ENCODE data around the gene ATP8B1.

The ATP8B1 gene

DNA sequence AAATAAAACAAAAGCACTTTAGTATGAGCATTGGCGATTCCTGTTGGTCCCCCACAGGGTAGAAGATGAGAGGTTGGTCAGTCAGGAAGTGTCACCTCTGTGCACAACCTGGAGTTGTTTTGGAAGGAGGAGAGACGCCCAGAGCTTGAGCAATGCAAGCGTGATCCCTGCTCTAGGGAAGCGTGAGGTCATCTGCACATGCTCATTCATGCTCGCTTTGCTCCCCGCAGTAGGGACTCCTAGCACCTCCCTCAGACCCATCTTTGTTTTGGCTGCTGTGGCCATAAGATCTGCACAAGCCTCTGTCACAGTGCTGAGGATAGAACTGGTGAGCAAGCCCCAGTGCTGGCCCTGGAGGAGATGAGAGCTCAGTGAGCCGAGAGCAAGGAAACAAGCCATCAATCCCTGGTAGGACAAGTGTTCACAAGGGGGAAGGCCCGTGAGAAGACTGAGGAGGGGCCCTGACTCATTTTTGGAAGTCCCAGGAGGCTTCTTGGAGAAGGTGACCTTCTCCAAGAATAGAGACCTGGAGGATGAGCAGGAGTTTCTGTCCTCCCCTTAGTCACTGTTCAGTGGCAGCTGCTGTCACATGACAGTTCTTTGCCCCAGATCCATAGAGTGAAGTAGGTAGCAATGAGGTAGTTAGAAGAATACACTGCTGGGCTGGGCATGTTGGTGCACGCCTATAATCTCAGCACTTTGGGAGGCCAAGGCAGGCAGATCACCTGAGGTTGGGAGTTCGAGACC is 13.3 kb upstream of the ATP8B1 start:
- no peak for DNase-seq

DNA sequence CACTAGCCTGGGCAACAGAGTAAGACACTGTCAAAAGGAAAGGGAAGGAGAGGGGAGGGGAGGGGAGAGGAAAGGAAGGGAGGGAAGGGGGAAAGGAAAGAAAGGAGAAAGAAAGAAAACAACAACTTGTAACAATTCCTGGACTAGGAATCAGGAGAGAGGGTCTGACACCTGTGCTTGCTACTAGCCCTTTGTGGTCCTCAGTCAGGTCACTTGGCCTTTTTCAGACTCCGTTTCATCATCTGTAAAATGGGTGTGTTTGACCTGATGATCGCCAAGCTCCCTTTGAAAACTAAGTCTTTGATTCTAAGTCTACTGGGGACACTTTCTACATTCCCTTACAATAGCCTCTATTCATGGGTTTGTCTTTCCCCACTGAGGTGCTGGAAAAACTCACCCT is 11.4 kb upstream of the ATP8B1 start:
- no peak for DNase-seq

DNA sequence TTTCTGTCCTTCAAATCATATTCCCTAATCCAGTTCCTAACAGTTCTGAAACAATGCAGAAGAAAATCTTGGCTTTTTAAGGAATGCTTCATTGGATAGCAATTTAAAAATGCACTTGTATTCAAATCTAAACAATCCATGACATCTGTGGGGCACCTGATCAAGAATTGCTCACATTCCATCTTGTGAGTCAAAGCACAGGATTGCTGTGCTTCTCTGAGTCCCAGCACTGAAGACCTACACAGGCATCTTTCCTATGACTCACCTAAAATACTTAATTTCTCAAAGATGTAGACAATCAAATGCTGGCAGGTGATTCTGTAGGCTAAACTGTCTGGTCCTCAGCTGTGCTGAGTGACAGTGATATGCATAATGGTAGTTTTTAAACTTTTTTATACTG is 10.1 kb upstream of the ATP8B1 start:
- no peak for DNase-seq

DNA sequence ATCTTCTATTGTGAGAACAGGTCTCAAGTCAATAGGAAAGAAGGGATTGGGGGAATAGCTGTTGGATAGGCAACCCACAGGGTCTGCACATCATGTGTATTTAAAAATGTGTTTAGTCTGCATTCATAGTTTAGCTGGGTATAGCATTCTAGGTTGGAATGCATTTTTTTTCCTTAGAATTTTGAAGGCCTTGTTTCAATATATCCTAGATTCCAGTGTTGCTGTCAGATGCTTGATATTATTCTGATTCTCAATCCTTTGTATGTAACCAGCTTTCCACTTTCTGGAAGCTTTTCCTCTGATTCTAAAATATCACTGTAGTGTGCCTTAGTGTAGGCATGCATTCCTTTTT is 9.0 kb upstream of the ATP8B1 start:
- DNase-seq: no peak

DNA sequence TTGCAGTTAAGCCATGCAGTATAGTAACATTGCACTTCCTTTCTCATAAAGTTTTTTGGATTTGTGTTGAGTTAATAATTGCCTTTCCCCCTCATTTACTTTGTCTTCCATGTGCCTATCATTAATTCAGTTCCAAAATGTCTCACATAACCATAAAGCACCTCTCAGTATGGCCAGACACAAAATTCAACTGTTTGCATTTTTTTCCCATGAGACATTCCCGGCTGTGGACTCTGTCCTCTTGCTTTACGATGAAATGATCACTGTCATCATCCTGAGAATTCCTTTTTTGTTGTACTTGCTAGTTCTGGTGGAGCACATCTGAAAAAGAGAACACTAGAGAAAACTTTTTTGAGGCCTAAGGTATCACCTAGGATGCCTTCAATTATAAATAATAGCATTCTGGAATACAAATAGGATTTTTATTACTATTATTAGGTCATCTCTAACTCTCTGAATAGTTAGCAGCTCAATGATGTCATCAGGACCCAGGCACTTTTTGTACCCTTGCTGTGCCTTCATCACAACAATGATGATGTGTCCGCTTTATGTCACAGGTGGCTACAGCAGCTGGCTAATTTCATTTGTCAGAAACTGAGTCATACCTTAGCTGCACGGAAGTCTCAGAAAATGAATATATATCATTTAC is 8.5 kb upstream of the ATP8B1 start:
- no peak for DNase-seq

DNA sequence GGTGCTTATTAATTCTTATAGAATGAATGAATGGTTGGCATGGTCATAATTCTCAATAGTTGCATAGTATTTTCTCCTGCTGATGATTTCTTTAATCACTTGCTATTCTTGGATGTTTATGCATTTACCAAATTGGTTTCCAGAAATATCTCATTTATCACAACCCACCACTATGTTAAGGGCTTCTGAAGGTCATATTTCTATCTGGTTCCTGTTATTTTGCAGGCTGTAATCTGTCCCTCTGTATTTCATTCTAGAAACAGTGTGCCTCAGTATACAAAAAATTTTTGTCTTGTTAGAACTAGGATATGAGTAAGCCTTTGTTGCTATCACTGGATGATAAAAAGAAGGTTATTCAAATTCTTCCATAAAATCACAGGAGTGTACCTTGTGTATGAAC is 6.1 kb upstream of the ATP8B1 start:
- DNase-seq: no peak

DNA sequence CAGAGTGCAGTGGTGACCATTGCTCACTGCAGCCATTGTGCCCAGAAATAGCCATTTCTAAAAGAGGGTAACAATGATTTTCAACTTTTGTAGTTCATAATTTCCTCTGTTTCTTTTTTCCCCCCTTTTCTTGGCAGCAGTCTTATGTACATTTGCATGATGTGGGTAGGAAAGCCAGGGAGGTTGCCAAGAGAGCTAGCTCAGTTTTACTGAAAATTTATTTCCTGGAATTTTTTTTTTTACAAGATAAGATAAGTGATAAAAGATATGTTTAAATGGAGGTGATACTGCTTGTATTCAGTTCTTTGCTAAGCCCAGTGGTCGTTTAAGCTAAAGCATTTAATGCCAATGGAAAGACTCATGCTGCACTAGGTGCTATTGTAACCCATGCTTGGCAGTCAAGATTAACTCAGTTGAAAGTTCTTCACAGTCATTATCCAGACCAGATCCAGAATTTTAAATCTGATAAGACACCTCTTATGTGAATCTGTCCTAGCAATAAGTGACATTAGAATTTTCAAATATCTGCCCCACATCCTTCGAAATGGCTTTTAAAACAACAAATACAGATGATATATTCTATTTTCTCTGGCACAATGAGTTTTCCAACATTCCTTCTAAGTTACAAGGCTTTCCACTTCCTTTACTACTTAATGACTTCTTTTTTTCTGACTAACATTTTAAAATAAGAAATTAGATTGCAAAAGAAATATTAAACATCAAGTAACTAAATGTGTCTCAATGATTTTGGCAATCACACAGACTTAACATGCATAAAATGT is 4.4 kb upstream of the ATP8B1 start:
- DNase-seq: no peak

DNA sequence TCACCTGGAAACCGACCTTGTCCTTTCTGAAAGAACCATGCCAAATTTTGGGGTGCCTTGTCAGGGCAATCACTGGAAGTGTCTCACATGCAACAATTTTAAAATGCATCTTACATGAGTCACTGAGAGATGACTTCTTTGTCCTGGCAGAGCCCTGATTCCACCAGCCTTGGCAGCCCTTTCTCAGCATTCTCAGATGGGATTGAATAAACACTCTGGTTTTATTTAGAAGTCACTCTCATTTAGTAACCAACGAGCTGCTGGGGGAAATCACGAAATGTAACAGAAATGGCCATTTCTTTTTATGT is 3.8 kb upstream of the ATP8B1 start:
- no peak for DNase-seq

DNA sequence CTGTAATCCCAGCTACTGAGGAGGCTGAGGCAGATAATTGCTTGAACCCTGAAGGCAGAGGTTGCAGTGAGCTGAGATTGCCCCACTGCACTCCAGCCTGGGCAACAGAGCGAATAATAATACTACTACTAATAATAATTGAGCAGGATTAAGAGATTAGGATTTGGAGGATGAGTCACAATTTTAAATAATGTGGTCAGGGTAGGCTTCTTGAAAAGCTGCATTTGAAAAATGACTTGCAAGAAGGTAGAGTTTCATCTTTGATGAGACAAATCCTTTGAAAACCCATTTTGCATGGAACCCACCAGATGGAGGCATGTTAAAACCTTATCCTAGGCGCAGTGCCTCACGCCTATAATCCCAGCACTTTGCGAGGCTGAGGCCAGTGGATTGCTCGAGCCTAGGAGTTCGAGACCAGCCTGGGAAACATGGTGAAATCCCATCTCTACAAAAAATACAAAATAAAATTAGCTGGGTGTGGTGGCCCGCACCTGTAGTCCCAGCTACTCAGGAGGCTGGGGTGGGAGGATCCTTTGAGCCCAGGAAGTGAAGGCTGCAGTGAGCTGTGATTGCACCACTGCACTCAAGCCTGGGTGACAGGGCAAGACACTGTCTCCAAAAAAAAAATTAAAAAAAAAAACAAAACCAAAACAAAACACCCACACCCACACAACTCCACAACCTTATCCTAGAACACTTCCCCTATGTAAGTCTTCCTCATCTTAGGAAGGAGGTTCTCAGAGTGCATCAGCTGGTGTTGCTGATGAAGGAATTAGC is 3.3 kb upstream of the ATP8B1 start:
- DNase-seq: no peak

DNA sequence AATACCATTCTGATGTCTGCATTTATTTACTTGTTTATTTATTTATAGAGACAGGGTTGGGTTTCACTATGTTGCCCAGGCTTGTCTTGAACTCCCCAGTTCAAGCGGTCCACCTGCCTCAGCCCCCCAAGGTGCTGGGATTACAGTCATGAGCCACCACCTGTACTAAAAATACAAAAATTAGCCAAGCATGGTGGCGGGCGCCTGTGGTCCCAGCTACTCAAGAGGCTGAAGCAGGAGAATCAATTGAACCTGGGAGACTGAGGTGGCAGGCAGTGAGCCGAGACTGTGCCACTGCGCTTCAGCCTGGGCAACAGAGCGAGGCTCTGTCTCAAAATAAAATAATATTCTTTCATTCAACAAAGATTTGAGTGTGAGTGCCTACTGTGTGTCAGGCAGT is 2.0 kb upstream of the ATP8B1 start:
- no peak for DNase-seq

DNA sequence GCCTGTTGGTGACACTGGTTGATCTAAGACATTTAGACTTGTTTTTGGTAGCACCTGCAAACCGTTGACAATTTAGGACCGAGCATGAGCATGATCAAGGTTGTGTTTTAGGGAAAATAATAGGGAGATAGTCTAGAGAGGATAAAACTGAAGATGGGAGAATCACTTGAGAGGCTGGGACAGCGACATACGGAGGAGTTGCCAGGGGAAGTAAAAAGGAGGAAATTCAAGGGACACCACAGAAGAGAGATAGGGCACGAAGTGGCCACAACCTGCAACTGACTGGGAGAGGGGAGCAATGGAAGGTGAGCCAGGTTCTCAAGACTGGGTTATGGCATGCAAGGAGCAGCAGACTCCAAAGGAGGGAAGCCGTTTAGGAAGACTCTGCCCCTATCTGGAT is 1.4 kb upstream of the ATP8B1 start:
- DNase-seq: no peak

DNA sequence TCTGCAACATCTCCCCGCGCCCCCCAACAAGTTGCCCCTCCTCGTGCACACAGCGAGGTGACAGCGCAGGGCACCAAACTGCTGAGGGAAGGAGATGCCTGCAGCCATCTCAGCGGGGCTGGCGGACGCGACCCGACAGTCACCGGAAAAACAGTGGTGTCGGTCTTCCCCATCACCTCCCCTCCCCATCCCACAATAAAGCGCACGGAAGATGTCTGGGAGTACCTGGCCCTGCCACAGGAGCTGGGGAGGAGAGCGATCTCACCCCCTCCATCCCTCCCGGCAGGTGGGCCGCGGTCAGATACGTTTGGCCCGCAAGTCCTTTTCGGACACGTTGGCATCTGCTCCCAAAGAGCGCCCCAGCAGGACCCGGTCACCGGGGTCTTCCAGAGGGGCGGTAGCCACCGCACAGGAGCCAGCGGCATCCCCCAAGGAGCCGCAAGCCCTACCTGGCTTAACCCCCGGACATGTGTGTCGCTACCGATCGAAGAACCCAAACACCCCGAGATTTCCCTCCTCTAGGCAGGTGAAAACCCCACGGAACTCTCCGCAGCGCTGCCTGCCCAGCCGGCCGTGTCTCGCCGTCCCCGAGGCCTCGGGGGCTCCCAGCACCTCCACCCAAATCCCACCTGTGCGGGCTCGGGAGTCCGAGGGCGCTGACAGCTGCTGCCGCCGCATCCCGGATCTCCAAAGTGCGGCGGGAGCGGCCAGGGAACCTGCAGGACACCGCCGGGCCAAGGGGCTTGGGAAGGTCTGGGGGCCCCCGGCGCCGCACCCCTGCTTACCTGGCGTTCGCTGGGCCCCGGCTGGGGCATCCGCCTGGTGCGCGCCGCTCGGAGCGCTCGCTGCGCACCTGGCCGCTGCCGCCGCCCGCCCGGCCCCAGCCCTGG is 657 bp downstream of the ATP8B1 start:
- no peak for DNase-seq

DNA sequence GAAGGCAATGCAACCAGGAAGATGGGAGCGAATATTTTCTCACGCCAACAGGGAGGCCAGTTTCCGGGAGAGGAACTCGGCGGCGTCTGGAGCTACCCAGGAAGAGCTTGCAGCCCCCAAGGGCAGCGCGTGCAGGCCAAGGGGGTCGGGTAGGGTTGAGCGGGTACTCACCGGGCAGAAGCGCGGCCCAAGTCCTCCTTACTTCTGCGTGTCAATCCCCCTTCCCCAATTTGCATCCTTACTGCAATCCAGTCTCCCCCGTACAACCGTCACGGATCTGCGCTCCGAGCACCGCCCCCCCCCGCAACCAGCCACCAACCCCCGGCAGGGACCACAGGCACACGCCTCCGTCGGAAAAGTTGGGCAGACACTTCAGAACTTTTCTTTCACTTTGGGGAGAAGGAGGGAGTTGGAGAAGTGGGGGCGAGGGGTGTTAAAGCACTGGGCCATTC is 1.3 kb downstream of the ATP8B1 start:
- no peak for DNase-seq

DNA sequence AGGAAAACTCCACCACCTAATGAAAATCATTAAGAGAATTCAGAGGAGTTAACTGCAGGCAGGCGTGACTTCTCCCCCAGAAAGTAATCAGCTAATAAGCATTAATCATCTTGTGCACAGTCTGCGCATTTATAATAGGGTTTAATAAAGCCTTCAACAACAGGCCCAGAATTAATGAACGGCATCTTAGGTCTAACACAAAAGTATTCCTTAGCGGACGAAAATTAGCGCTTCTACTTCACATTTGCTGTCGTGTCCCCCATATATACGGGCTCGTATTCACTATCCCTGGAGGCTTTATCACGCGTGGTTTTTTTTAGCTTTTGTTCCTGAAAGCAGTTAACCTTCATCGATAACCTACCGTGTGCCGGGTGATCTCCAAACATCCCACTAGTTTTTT is 1.8 kb downstream of the ATP8B1 start:
- no peak for DNase-seq

DNA sequence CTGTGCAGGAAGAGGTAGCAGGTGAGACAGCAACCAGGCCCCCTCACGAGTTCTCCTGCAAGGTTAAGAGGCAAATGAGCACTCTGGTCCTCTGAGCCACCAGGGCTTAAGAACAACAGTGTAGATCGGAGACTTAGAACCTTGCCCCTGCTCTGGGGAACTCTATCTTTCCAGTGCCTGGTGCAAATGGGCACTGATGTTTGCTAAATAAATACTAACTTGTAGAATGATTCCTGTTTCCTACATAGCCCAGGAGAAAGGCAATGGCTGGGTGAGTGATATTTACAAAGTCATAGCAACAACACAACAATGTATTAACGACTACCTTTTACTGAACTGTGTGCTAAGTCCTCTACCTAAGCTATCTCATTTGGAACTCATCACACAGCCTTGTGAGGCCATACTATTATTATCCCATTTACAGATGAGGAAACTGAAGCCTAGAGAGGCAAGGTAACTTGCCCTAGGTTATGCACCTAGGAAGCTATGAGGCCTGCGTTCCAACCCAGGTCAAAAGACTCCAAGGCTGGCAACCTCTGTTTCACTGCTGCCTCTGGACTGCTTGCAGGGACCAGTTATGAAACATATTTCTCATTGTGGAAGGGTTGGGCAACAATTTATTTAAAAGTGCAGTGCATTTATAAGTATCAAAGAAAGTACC is 4.3 kb downstream of the ATP8B1 start:
- no peak for DNase-seq

DNA sequence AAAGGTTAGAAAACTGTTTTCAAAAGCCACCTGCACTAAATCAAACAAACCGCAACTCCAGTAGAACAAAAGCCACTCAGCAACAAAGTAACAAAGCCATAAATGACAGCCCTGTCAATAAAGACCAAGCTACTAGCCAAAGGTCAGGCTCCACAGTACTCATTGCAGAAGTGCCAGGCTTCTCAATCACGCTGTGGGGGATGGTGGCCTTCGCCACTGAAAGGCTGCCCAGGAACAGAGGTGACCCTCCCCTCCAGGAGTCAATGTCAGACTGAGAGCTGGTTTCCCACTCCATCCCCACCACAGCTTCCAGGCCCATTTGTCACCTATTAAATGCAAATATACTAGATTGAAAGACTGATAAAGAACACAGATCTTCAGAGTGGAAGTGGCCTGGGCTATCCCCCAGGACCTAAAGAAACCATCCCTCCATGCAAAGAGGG is 5.9 kb downstream of the ATP8B1 start:
- DNase-seq: no peak

DNA sequence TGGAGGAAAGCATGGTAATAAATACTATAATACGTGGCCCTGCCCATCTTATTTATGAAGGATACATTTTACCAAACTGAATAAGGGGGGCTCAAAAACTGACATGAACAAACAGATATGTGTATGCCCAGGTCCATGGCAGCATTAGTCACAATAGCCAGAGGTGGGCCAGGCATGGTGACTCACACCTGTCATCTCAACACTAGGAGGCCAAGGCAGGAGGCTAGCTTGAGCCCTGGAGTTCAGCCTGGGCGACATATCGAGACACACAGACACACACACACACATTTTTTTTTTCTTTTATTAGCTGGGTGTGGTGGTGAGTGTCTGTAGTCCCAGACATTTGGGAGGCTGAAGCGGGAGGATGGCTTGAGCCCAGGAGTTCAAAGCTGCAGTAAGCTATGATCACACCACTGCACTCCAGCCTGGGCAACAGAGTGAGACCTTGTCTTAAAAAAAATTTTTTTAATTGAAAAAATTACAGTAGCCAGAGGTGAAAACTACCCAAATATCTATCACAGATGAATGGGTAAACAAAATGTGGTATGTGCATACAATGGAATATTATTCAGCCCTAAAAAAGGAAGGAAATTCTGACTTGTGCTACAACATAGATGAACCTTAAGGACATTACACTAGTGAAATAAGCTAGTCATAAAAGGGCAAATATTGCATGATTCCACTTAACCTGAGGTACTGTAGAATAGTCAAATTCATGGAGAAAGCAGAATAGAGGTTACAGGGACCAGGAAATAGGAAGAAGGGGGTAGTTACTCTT is 8.0 kb downstream of the ATP8B1 start:
- DNase-seq: no peak

DNA sequence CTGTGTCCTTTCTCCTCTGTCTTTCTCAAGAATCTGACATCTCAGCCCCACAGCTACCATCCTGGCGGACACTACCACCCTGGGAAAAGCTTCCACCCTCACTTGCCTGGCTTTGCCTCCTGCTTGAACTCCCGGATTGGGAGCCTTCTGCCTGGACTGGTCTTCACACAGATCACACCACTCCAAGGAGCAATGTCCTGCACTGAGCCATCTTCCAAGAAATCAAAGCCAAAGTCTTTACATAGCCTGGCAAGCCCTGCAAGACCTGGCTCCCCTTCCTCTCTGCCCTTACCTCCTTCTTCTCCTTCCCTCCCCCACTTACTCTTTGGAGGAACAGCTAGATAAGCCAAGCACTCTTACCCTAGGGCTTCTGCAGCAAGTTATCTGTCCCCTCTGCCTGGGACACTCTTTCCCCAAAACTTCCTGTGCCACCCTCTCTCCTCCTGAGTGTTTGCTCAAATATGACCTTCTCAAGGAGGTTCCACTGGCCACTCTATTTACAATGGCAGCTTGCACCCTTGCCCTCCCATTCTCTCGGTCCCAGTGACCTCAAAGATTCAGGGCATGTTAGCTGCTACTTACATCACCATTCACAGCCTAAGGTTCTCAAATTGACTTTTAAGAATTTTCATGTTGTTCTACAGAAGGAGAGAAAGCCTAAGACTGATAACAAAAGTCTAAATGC is 9.7 kb downstream of the ATP8B1 start:
- DNase-seq: no peak

DNA sequence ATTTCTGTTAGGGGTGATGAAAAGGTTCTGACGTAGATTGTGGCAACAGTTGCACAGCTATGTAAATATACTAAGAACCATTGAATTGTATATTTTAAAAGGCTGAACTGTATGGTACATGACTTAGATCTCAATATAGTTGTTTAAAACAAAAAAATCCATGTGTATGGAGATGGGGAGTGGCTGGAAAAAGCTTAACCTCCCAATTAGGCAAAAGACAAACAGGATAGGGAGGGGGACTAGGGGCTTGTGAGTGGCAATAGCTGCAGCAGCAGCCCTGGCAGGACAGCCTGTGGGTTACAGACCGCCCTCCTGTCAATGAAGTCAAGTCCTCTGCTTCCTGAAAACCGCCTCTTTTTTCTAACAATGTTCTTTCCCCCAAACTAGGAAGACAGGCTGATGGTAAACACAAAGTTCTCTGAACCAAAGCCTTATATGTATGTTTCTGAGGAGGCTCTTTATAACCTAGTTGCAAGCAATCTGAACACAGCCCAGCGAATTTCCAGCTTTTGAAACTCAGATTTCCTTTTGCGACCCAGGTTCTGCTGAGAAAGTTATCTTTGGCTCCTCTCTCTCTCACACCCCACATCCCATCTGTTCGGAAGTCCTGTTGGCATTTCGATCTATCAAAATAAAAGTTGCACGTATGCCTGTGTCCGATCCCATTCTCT is 10.3 kb downstream of the ATP8B1 start:
- no peak for DNase-seq

DNA sequence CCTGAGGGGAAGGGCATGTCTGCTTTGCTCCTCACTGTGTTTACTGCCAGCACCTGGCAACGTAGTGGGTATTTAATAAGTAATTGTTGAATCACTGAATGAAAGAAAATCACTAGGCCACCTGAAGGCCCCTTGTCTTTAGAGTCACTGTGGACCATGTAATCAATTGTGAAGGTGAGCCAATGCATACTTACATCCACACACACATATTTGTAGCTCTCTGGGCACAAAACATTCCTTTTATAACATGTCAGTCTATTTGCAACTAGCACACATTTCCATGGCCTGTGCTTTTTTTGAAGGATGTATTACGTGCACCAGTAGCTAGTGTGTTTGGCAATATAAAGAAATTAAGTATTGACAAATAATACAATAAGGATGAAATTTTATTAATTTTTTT is 11.2 kb downstream of the ATP8B1 start:
- no peak for DNase-seq

All from CD4-positive, alpha-beta T cell treated with Interleukin-21 for 1 hour (primary cell).